HG03432 (cell line): ENCODE results near the gene MYO1D.

Experiments used
- ATAC-seq: cut with Tn5 transposase; IDR thresholded peaks from one replicate; pipeline ENCODE4 v1.9.1; 2021; ENCODE audit warnings: mild to moderate bottlenecking, moderate library complexity; ENCODE audit not compliant: unreplicated experiment

The MYO1D gene

DNA sequence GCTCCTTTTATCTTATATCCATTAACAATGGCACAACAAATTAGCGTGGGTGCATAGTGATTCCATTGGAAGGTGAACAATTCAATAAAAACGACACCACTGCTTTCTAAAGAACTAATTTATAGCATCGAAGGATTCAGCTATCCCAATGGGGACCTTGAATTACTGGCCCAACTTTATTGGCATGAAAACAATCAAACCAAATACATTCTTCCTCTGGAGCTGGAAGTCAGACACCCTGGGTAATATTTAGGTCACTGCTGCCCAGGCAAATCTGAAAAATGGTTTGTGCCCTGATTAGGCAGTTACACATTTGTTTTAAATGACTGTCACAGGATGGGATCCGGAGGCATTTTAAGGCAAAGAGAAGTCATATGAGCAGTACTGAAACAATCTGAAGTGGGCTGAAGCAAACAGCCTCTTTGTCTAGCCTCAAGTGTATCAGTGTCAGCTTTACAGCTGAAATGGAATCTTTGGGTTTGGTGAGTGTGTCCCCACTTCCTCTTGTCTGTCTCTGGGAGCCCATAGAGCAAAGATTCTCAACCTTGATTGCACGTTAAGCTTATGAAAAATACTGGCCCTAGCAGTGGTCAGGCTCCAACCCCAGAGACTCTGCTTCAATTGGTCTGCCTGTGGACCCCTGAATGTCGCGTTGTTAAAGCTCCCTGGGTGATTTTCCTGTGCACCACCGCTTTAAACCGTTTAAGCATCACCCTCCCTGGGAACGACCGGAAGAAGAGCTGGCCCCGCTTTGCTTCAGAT, 359.8 kb downstream of the MYO1D start:
- ATAC-seq: no peak

- no peak for ATAC-seq
These were observed 360.5 kb downstream of the MYO1D start for GRCh38 chr17:32516450-32516849.

DNA sequence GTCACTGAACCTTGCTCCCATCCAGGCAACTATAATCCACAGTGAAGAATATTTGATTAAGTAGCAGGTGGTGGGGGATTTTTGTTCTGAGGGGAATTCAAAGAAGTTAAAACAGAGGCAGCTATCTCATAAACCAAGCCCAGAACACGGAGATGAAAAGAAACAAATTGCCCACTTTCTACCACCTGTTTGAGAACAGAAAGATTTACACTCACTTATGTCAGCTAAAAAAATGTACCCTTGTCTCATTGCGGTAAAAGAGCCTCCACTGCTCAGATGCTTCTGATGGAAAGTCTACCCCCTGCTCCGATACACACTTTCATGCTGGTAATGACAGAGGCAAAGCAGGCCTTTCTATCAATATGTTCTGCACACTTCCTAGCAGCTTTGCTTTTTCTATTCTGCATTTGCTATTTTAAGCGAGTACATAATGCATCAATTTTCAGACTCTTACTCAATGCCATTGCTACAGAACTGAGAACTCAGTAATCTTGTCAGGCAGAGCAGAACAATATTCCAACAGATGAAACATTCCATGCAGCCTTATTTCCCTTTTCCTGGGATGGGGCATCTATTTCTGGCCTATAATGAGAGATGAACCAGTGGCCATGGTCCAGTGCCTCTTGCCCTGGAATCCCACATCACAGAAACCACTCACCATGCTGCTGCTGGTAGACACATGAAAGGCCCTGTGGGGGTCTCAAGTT, 361.1 kb downstream of the MYO1D start:
- peak; percentile 37 for ATAC-seq

DNA sequence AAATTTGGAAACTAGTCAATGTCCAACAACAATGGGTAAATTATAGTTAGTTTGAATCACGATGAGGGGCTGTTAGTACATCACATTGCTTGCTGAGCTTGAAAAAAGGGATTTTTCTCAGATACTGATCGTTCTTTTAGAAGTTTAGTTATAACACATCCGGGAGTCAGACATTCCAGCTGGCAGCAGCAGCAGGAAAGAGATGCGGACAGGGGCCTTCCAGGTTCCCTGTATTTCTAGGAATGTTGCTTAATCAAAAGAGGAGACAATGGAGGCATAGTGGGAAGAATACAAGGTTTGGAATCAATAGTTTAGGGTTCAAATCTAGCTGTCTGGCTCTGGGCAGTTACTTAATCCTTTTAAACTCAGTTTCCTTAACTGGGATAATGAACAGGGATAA, 362.3 kb downstream of the MYO1D start:
- no peak for ATAC-seq

- ATAC-seq: no peak
These were observed 363.3 kb downstream of the MYO1D start for GRCh38 chr17:32513579-32513978.

GRCh38 chr17:32512328-32512727, 364.6 kb downstream of the MYO1D start:
- ATAC-seq: no peak

DNA sequence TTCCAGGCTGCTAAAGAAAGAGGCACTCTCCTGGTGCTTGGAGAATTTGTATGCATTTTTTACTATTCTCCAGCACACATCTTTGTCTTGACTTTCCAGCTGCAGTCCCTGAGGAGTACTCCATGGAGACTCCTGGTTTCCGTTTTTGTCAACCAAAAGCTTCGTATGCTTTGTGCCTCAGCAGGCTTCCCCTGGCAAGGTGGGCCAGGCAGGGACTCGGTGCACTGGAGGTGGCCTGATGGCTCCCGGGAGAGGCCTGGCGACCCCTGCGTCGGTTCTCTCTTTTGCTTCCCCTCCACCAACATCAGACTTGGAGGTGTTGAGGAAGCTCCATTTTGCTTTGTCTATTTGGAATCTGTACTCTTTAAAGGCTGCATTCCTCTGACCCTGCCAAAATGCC, 366.5 kb downstream of the MYO1D start:
- ATAC-seq: no peak

DNA sequence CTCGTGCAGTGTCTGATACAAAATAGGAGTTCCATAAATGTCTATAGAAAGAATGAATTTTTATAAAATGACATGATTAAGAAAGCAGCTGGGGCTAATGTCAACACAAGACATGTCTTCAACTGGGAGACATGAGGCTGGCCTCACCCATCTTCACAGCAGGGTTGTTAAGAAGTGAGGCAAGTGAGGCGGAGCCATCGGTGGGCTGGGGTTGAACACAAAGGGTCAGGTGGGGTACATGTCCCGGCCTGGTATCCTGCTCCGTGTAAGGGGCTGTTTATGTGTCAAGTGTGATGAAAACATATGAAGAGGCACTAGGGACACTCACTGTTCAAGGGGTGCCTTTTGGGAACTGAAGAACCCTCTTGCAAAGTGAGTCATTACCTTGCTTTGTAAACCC, 368.0 kb downstream of the MYO1D start:
- no peak for ATAC-seq

GRCh38 chr17:32504166-32504990, 372.5 kb downstream of the MYO1D start:
- ATAC-seq: no peak

DNA sequence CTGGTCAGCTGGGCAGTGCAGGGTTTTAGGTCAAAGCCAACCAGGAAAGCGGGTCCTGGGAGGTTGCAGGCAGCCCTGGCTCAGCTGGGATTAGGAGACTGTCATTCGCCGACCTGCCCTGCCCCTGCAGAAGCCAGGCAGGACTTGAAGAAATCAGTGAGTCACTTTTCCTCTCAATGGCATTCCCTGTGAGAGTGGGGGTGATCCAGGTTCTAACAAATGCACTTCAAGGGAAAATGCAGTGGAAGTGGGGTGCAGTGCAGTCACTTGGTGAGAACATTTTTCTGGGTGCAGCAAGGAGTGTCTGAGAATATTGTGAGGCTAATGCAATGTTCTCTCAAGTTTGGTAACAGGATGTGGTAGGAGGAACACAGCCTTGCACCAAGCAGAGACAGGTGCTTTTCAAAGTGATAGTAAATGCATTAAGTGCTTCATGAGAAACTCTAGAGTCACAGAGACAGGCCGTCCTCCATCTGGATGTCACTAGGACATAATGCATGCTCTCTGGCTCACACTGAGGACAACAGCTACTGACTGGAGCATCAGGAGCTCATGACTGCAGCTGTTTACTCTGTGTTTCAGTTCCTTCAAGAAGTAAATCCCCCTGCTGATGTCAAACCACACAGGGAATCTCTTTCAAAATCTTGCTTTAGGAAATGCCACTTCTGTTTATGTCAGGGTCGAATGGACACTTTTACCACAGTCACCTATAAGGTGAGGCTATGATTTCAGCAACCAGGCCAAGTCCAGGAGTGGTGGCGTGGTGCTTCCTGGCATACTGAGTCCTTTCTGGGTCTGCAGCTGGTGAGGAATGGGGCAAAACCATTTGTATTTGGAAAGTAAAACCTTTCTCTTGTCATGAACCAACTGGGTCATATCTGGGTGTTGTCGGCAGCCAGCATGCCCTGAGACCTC, 373.4 kb downstream of the MYO1D start:
- peak; percentile 86 for ATAC-seq

- no peak for ATAC-seq
These were observed 374.2 kb downstream of the MYO1D start for GRCh38 chr17:32502710-32503109.

- ATAC-seq: no peak
These were observed 374.9 kb downstream of the MYO1D start for GRCh38 chr17:32502013-32502412.

GRCh38 chr17:32498391-32498790, 378.5 kb downstream of the MYO1D start:
- no peak for ATAC-seq

DNA sequence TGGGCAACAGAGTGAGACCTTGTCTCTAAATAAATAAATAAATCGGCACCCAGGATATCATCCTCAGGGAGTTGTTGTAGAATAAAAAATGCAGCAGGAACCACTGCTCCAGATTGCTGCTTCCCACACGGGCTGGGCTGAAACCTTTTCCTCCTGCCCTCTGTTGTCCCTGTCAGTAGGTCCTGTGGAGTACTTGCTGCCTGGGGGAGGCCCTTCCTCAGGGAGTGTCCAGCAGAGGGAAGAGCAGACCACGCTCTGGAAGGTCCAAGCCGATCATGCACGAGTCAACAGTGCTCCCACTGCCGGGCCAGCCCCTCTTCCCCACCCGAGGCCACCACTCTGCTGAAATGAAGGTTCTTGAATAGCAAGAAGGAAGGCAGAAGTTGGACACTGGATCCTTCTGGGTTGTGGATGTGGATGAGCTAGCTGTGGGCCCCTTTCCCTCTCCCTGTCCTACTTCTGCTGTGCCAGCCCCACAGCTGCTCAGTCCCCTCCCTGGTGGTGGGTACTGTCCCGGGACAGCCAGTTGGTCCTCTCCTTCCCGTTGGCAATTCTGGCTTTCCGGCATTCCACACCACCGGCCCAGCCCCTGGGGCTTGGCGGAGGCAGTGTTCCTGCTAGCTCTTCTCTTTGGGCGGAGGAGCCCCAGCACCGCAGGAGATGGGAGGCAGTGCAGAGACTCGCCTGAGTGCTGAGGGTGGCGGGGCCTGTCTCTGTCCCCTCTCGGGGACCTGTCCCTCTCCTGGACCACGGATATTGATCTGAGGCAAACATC, 379.3 kb downstream of the MYO1D start:
- no peak for ATAC-seq

GRCh38 chr17:32496395-32497073, 380.4 kb downstream of the MYO1D start:
- ATAC-seq: no peak

DNA sequence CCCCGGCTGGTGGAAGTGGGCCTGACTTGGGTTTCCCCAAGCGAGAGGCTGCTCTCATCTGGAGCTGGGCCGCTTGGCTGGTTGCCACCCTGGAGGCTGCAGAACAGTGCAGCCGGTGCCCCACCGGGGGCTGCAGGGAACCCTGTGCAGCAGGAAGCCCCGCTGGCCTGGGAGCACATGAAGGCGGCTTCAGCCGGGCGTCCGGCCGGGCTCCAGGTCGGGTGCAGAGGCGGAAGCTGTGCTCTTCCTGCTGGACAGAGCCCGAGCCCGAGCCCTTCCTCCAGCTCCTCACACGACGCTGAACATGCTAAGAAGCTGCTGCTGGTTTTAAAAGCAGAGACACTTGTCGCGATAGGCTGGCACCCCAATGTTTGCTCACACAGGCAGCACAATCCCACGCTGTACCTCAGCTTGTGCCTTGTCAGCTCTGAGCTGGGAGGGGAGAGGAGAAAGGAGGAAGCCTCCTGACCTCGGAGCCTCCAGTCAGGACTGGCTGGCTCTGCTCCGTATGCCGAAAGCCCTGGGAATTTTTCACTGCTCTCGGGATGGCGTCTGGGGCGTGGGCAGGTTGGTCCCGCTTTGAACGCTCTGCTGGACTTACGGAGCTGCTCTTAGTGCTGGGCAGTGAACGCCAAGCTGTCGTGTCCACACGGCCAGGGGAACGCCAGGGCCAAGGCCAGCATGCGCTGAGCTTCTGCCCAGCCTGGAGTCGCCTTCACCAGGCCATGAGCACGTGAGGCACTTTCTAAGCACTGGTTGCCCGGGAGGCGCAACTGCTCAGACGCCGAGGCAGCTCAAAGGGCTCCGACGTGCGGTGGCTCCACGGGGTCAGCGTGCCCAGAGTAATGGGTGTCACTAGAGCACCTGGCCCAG, 381.3 kb downstream of the MYO1D start:
- ATAC-seq: no peak

DNA sequence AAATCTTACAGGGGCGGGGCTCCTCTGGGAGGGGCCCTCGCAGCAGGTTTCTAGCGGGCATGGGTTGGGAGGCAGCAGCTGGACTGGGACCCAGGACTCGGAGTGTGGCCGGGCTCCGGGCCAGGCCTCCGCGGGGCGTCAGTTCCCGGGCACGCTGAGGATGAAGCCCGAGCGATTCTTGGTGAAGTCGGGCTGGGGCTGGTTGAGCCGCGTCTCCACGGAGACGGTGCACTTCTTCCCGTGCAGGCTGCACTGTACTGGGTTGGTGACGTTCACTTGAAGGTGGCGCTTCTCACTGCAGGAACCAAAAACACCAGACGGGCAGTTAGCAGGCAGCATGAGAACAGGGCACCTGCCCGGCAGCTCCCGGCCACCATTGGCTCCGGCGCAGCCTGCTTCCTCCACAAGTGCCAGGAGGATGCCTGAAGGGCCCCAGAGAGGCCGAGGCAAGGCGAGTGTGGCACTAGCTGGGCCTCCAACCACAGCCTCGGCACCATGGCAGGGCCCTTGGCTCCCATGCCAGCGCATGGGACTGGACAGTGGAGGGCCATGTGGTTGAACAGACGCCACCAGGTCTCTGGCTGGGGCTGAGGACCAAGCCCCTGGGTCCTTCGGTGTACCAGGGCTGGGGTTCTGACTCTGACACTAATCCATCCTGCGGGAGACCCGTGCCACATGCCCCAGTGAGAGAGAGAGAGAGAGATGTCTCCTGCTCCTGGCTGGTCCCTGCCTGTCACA, 382.1 kb downstream of the MYO1D start:
- no peak for ATAC-seq
